NCI-H146 (cell line): ENCODE measurements around the gene SLC17A6.

Source experiments
- DNase-seq: peaks from one replicate; lab custom pipeline; 2025; lab: John Stamatoyannopoulos, UW

SLC17A6 gene

DNA sequence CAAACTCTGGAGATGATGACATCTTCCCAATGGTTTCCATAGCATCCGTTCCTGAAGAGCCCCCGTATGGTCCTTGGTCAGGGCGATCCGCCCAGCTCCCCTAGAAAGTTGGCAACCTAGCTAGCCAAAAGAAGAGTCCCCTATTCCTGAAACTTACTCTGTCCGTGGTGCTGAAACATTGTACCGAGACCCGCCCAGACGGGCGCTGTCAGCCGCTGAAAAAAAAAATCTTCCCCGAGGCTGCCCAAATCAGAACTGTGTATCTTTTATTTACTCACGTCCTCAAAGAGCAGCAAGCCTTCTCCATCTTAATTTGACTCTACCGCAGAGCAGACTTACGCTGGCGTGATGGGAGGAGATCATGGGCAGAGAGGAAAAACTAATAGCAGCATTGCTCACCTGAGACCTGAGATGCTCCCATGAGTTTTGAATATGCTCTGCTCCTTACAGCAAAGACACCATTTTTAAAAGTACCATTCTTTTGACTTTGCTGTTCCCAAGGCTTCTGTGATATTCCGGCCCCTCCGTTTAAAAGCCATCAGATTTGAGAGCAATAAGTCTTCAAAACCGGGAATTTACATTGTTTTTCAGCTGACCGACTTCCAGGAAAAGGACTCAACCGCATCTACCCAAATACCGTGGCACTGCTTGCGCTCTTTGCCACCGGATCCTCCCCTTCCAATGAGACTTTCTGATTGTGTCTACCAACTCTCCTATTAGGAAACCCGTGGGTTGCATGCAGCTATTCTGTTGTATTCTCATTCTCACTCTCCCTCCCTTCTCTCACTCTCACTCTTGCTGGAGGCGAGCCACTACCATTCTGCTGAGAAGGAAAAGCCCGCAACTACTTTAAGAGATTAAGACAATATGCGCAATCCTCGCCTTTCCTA is at the start of gene SLC17A6:
Gene SLC17A6, plus strand, starts transcription at position 786 of the 890 bp plus-strand sequence. CDS start 153 bp downstream, outside the sequence.
- peak; percentile 25 for DNase-seq

DNA sequence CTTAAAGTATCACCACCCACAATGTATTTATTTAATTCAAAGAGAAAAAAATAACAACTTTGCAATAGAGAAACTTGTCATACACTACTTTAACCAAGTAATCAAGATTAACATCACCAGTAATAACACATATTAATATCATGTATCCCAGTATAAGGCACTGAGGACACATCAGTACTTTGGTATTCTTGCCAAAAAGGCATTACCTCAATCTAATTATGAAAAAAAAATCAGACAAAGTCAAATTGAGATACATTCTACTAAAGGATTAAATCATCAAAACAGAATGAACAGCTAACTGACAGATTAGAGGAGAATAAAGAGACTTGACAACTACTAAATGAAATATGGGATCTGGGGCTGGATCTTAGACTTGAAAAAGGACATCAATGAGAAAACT is 35.8 kb upstream of the SLC17A6 start:
- DNase-seq = no peak

DNA sequence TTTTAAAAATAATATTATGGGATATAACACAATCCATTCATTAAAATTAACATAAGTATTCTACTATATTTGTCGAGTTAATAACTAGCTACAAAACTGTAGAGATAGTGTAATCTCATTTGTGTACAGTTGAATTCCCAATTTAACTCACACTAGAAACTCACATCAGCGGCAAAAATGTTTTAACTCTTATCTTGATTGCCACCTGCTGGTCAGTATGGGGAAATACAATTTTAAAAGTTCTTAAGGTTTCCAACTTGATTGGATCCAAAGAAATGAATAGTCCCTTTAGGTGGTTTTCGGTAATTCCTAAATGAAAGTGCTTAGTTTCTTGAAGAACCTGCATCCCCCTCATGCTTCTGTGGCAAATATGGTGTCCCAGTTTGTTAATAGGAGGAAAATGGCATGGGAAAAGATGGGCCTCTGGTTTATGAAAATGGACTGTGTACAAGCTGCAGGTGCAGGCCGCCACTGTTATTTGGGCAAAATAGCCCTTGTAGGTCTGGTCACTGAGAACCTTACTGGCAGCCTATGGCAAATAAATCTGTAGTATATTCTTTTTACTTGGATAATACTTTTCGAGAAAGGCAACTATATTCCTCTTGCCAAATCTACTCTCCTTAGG is 33.7 kb upstream of the SLC17A6 start:
- DNase-seq = peak; percentile 45

DNA sequence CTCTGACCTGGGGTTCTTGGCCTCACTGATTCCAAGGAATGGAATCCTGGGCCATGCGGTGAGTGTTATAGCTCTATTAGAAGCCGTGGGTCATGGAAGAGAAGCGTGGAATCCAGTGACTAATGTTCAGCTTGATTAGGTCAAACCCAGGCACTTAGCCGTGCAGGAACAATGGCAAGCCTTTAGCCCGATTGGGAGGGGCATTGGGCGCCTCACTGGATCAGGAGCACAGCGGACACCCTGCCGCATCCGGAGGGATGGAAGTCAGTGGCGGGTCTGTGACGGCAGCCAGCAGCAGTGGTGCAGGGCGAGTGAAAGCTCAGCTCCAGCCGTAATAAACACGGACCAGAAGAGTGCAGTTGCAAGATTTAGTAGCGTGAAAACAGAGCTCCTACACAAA is 20.5 kb upstream of the SLC17A6 start:
- peak; percentile 81 for DNase-seq

DNA sequence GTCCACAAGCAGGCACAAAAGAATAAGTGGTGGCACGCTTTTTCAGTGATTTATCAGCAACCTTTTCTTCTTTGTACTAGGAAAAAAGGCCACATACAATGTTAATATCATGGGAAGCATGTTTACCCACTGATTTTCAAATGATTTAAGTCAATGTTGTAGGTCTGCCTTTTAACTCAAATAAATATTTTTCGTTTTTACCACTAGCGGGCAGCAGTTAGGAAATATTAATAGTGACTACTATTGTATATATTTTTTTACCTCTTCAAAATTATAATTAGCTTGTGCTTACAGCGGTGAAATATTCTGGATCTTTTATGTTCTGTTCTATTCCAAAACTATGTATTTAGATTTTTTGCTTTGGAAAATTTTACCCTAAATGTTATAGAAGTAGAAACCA is 6.4 kb upstream of the SLC17A6 start:
- DNase-seq = no peak

DNA sequence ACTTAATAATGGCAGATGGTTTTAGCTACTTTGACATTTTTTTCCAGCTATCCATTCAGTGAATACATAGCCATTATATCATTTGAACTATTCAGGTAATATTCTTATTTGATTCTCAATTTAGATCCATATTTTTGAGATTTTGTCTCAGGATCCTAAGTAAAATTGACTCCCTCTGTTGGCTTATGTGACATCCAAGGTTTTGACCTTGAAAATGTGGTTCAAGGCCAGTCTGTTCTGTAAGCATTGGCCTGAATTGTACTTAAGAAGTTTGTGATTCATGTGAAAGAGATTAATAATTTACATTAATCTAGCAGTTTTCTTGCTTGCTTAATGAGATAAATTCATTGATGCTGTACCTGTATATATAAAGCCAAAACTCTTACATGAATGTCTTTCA is 1.6 kb upstream of the SLC17A6 start:
- no peak for DNase-seq

DNA sequence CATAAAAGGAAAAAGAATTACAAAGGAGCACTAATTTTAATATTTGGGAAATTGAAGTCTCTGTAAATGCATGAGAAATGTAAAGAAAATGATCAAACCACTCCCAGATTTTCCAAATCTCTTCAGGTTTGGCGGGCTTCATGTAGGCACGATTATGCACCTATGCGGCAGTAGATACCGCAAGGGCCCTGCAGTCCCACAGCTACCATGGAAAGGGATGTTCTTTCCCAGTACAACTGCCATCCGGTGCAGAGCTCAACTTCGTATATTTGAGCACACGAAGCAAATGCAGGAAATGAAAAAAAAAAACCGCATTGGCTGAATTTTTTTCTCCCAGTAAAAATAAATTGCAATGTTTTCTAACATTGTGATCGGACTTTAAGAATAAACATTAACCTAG is 1.4 kb downstream of the SLC17A6 start:
- no peak for DNase-seq

DNA sequence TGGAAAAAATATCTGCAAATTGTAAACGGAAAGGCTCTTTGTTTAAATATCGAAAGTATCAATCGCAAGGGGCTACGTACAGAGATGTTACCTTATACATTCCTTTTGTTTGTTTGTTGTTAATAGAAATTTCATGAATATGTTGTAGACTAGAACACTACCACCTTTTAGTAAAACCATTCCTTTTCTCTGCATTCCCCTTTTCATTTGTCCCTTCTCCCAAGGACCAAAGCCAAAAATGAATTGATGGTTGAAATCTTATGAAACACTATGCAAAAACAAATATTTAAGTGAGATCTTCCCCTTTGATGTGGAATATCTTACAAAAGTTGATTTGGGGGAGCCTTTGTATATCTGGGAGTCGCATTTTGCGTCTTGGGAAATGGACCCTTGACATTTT is 2.1 kb downstream of the SLC17A6 start:
- DNase-seq = no peak

DNA sequence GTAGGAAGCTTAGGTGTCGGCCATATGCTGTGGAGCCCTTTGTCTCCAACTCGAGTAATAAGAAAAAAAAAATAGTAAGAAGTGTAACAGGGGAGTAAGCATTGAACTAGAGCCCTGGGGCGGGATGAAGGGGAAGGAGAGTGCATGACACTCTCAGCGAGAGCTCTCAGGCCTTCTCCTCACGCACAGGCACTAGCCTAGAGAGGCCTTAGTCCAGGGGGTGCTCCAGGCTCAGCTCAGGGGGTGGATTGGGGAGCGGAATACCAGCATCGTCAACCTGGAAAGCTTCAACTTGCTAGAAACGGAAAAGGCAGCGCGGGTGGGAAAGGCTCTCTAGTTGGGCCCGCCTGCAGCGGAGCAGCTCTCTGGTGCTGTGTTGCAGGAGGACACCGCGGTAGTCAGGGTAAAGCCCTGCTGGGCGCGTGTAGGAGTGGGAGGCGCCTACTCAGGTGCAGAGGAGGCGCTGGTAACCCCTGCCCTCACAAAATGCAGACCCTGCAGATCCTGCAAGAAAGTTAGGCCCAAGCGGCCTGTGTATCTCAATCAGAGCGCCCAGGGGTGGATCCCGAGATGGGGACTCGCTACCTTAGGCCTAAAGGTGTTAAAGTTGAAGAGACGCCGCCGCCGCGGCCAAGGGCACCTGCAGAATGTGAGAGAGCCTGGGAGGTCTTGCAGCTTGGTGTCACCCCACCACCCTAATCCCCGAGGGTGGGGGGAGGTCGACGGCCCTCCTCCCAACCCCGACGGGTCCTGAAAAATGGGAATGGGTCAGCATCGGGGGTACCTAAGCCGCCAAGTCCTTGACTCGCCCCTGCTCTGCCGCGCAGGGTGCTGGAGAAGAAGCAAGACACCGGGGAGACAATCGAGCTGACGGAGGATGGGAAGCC is 2.8 kb downstream of the SLC17A6 start:
- DNase-seq = peak; percentile 8

DNA sequence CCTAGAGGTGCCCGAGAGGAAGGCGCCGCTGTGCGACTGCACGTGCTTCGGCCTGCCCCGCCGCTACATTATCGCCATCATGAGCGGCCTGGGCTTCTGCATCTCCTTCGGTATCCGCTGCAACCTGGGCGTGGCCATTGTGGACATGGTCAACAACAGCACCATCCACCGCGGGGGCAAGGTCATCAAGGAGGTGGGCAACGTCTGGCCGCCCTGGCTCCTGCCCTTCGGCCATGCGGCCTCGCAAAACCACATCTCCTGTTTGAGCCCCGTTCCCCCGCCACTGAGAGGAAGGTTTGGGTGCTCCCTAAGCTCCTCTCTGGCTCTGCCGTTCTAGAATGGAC is 3.4 kb downstream of the SLC17A6 start:
- no peak for DNase-seq

DNA sequence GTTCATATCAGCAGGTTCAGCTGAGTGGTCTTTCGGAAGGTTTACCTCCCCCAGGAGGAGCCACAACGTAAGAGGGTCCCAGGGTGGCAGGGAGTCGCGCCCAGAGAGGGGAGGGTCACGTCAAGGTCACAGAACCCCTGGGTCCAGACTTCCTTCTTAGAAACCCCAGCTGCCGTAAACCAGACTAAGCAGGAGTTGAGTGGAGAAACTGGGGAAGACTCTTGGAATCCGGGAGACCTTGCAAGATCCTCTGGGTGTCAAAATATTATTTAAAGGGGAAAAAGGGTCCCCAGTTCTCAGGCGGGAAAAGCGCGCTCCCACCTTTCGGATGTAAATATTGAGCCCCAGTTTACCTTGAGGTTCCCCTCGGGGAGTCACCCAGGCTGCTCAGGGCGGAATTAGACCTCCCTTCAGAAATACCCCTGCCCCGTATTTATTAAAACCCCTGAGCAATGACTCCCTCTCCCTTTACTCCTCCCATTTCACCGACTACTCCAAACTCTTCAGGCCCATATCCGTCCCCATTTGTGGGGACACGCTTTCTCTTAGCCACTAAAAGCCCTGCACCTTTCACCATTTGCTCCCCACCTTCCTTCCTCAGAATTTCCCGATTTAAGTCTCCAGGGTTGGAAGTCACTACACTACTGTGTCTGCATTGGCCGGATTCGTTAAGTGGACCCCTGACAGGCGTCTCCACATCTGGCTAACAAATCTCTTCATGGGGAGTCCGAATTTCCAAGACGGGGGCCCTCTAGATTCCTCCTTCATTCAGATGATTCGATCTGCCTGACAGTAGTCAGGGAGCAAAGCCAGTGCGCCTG is 4.2 kb downstream of the SLC17A6 start:
- DNase-seq = no peak

DNA sequence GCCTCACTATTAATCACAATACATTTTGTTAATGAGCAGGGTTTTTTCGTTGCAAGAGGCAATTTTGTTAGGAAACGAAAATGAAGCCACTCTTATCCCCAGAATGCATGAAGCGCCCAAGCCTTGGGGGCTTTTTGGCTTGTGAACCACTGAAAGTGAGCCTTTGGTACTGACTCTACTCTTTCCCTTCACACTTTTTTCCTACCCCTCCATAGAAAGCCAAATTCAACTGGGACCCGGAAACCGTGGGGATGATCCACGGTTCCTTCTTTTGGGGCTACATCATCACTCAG is 4.8 kb downstream of the SLC17A6 start:
- DNase-seq = no peak

DNA sequence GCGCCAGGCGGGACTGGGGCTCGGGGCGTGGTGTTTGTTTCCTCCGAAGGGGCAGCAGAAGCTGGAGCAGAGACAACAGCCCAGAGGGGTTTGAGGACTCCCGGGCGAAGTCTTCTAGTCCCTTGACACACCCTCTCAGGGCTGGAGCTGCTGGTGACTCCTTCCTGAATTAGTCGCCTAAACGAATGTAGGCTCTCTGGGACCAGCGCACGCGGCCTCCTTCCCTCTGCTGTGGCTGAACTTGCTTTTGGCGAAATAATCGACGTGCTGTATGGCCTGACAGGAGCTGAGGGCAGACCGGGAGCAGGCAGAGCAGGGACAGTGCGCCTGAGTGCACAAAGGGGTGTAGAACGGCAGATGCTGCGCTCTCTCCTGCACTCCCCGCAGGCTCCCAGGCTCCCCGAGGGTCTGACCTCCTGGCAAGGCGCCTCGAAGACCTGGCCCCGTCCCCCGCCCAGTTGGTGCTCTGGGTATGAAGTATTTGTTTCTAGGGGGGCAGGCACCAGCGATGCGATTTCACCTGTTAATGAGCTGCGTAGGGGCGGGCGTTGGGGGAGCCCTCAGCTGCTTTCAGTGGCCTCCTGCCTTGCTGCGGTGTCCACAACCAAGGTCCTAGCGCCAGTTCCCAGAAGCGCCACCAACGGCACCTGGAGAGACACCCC is 5.3 kb downstream of the SLC17A6 start:
- peak; percentile 60 for DNase-seq

DNA sequence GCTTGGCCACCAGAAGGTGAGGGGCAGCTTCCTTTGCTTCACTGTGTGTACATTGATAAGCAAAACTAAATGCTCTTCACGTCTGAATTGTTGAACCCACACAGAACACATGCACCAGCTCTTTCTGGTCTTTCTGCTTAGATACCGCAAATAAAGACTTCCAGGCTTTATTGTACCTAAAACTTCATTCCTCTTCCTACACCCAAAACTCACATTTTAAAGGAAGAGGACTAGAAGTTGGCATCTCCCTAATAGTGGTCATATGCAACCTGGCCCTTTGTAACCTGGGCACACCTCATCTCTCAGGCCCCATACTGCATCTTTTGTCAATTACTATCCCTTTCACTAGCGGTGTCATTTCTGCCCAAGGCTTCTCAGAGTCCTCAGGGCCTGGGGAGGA is 5.9 kb downstream of the SLC17A6 start:
- no peak for DNase-seq

DNA sequence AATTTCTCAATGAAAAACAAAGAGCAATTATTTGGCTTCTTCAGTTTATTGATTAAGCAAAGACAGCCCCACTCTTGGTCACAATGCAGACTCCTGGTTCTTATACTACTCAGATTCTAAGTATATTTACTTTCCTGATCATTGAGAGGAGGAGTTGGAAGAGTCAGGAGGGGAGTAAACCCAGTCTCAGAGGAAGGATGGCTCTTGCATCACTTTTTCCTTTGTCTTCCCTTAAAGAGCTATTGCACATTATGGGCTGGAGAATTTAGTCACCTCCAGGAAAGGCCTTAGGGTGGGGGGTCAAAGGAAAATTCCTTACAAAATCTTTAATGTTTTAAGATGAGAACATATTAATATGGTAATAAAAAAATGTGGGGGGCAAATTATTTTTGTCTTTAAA is 8.1 kb downstream of the SLC17A6 start:
- no peak for DNase-seq

DNA sequence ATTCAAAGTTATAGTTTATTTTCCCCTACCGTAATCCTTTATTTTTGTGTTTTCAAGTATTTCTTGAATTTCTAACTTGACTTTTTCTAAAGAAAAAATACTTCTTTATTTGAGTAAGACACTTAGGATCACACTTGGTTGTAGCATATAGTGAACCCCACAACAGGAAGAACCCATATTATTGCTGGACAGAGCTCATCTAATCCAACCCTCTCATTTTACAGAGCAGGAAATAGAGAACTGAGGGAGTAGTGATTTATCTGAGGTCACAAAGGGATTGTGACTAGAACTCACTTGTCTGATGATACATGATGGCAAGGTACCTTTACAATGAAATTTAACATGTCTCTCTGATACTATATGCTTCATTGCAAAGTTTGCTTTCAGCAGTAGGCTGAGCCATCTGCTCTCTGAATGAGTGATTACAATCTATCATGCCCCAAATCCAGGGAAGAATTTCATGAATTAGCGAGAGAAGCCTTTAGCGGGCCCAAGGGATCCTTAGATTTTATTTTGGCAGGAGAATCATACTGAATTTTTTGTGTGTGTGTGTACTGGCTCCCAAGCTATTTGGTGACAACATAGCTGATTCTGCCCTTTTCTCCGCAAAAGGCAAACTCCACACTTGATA is 9.8 kb downstream of the SLC17A6 start:
- DNase-seq = no peak

DNA sequence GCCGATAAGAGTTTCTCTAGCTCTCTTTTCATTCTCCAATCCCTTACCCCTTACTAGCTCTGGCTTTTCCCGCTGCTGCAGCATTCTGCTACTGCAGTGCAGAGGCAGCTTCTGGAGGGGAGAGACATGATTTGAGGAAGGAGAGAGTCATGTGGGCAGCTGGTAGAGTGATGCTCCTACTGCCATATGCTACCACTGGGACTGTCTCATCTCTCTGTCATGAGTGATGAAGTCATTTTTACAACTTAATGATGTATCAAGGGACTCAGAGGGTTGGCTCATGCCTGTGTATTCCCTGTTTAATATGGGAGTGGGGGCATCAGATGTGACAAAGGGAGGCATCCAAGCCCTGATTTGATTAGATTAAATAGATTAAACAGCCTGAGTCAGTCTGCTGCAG is 11.3 kb downstream of the SLC17A6 start:
- no peak for DNase-seq

DNA sequence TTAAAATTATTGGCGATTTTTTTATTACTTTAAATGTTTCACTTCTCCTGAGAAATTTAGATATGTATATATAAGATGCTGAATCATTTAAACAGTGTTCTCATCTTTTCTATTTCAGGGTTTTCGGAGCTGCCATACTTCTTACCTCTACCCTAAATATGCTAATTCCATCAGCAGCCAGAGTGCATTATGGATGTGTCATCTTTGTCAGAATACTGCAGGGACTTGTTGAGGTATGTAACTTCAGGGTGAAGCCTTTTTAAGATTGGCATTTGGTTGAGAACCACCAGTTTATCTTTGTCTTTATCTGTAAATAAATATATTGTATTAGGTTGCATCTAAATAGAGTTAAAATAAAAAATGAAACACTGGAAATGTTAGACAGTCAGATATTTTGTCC is 21.1 kb downstream of the SLC17A6 start:
- DNase-seq = no peak

DNA sequence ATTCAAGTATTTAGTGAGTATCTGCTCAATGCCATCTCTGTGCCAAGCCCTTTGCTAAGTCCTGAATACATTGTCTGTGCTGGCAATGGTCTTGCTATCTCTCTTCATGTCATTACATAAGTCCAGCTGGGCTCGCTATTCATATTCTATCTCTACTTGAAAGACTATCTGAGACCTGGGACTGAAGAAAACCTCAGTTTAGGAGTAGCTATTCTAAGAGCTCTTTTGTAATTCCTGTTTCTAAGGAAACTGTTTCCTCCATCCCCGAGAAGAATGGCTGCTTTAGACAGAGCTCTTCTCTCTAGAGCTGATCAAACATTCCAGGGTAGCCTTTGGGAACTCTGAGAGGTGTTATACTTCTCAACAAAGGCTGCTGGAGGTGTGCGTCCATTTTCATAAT is 33.0 kb downstream of the SLC17A6 start:
- DNase-seq = no peak

DNA sequence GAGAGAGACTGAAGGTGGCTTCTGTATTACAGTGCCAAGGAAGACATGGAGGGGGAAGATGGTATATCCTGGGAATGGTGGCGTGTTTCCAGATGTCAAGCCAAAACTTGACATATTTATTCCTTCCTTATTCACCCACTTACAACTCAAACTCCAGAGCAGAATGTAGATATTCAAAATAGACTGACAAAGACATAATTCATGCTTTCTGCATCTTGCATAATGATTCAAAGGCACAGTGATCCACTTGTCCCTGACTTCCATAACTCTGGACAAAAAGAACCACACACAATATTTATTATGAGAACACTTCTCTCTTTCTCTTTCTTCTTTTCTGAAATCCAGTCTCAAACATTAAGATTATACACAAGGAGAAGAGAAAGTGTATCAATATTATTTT is 48.9 kb downstream of the SLC17A6 start:
- no peak for DNase-seq
